Pancreas (tissue), 10 donors: Measurements from ENCODE around the gene H19. TPM values are rescaled to one million over a fixed set of nuclear protein-coding genes. Genes with fewer than 3 reads are reported as not detected.
A peak's percentile ranks its signal among the peaks of the same experiment; 100 is the strongest.

ENCODE experiments used
- ATAC-seq, 4 donors: fragments of 200-7000 bp; cut with Tn5 transposase; one replicate each; pipeline versions ENCODE4 v1.8.0 to v1.9.1; 2020; ENCODE audit warnings: mild to moderate bottlenecking in 4 of 4, moderate library complexity in 4 of 4
- DNase-seq, 6 donors: peaks; one replicate each; pipeline ENCODE4 v3.0.0-alpha.2; 2020
- FAIRE-seq: peaks from 2 replicates; lab custom pipeline; 2012; peaks lifted over from hg19 to GRCh38; lab: Jason Lieb, UNC
- H3K27ac ChIP-seq, 4 donors: fragments of 200-600 bp; sonication (generic); 1 replicate in 3 of 4; 2 replicates in 1 of 4; pipeline versions ENCODE4 v1.5.0 to v1.8.0; 2020
- H3K27me3 ChIP-seq, 4 donors: fragments of 200-600 bp; one replicate each; pipeline ENCODE4 v1.8.0; 2021
- H3K36me3 ChIP-seq, 3 donors: fragments of 200-600 bp; sonication (generic) in 1 of 3; one replicate each; pipeline versions ENCODE4 v1.5.0 to v1.8.0; 2020 to 2021
- H3K4me1 ChIP-seq, 3 donors: fragments of 200-600 bp; one replicate each; pipeline ENCODE4 v1.8.0; 2021
- H3K4me3 ChIP-seq, 4 donors: fragments of 200-600 bp; sonication (generic) in 2 of 4; one replicate each; pipeline versions ENCODE4 v1.5.0 to v1.8.0; 2020 to 2021
- H3K9me3 ChIP-seq, 4 donors: fragments of 200-600 bp; one replicate each; pipeline ENCODE4 v1.8.0; 2021
- CTCF ChIP-seq, 4 donors: fragments of 200-600 bp; sonication (generic) in 3 of 4; IDR thresholded peaks; one replicate each; pipeline versions ENCODE4 v1.5.0 to v1.8.0; 2021; ENCODE audit warnings: antibody characterized with exemption in 4 of 4
- WGBS, 2 donors: extraction: QIAGEN DNeasy Blood & Tissue Kit; methylation state at CpG; one replicate each; pipeline ENCODE4 v1.1.7; 2013; 5-methylcytosine and 5-hydroxymethylcytosine counted together
- intact Hi-C, 3 donors: fragments of 100-400 bp; cut with DNase I; formaldehyde crosslinking; loops; one replicate each; pipeline versions ENCODE4 v1.11.1 to v1.14.2; 2022
- polyA plus RNA-seq, 2 donors: library from polyadenylated mRNA; stranded (reverse); fragments of 200-250 nt; gene quantifications; one replicate each; pipeline ENCODE4 v1.2.3, GENCODE V29; 2013
- total RNA-seq, 6 donors: library from RNA; stranded (reverse); fragmentation: NEBNext Ultra II Directional in 4 of 6; extraction: Animal tissue kit (Norgen Biotek cat#: 25700) in 4 of 6; gene quantifications; one replicate each; pipeline versions ENCODE4 v1.2.1 to v1.2.4, GENCODE V29; 2021 to 2023
- donor health status: healthy with polysubstance abuse.
- donor health status: DM: no; HTN: no; CAD: no; lungs with moderate emphysema.
- donor health status: DM: no; HTN: no; CAD: no.
- donor health status: control.
- donor health status: control.
- donor health status: Bipolar disorder and iron deficiency.
- donor health status: DM: yes; HTN: yes; CAD: no.
- donor health status: DM: no; HTN: no; CAD: no.
- donor health status: DM: no; HTN: no; CAD: no.
- donor health status: DM: yes; HTN: yes; CAD: no.

H19 gene
- total and polyA plus RNA-seq, 8 donors = 69.5 to 814 (median 273) TPM

GRCh38 chr11:1998290-1998689 lies 648 bp upstream of the H19 start:
- TF ChIP-seq CTCF (IDR thresholded peaks at IDR 0.05) = no peak
- ATAC-seq (peak in 3 of 4 donors; percentile 59 to 70 (median 66)), DNase-seq (no peak), FAIRE-seq (no peak)
- H3K27me3 ChIP-seq = no peaks in the 10 kb centered on the region
- H3K4me3 ChIP-seq = no peak overlapping the region
- H3K36me3 ChIP-seq = no peaks in the 10 kb centered on the region
- H3K4me1 ChIP-seq = no peaks in the 10 kb centered on the region
- intact Hi-C loops = no loop called here
- WGBS, 2 donors = no CpG with 5 or more reads among the region's 28 CpGs
- H3K9me3 ChIP-seq = no peaks in the 10 kb centered on the region
- H3K27ac ChIP-seq = no peak overlapping the region

- Histone ChIP-seq H3K9me3 (no peaks in the 10 kb centered on the region), H3K4me1 (no peaks in the 10 kb centered on the region), H3K27ac (no peak overlapping the region), H3K36me3 (no peaks in the 10 kb centered on the region), H3K27me3 (no peaks in the 10 kb centered on the region), H3K4me3 (no peak overlapping the region)
- ATAC-seq (no peak), FAIRE-seq (no peak), DNase-seq (peak in 4 of 6 donors; percentile 3 to 24 (median 16))
- TF ChIP-seq CTCF (IDR thresholded peaks at IDR 0.05) = no peak
- 68% methylated on average over 10 of the region's 13 CpGs; no CpG with 5 or more reads in 1 of the 2 donors for WGBS, 2 donors
- intact Hi-C loops = no loop called here
Observed at GRCh38 chr11:1994121-1994520, 3.5 kb downstream of the H19 start.

- no peak overlapping the region for H3K4me3 ChIP-seq
- FAIRE-seq (no peak), DNase-seq (peak in 4 of 6 donors; percentile 5 to 52 (median 22)), ATAC-seq (no peak)
- no peaks in the 10 kb centered on the region for H3K9me3 ChIP-seq
- no peaks in the 10 kb centered on the region for H3K4me1 ChIP-seq
- 95% methylated on average over 14 of the region's 26 CpGs; no CpG with 5 or more reads in 1 of the 2 donors for WGBS, 2 donors
- no peaks in the 10 kb centered on the region for H3K27me3 ChIP-seq
- no peaks in the 10 kb centered on the region for H3K36me3 ChIP-seq
- intact Hi-C loops = no loop called here
- no peak overlapping the region for H3K27ac ChIP-seq
- TF ChIP-seq CTCF (IDR thresholded peaks at IDR 0.05) = no peak
Observed at GRCh38 chr11:1992111-1992510, 5.5 kb downstream of the H19 start.

- no peak overlapping the region for H3K4me3 ChIP-seq
- DNase-seq = no peak
- peak in 3 of 4 donors; percentile 26 to 36 (median 29) for ATAC-seq
- no peaks in the 10 kb centered on the region for H3K4me1 ChIP-seq
- H3K27ac ChIP-seq = no peak overlapping the region
- H3K27me3 ChIP-seq = no peaks in the 10 kb centered on the region
- intact Hi-C loops = no loop called here
- FAIRE-seq = no peak
- TF ChIP-seq CTCF (IDR thresholded peaks at IDR 0.05) = no peak
- no CpG with 5 or more reads among the region's 29 CpGs for WGBS, 2 donors
- no peaks in the 10 kb centered on the region for H3K36me3 ChIP-seq
- no peaks in the 10 kb centered on the region for H3K9me3 ChIP-seq
Observed at GRCh38 chr11:1990872-1991578, 6.6 kb downstream of the H19 start.

GRCh38 chr11:1989953-1990352 lies 7.7 kb downstream of the H19 start:
- no peak for TF ChIP-seq CTCF (IDR thresholded peaks at IDR 0.05)
- intact Hi-C loops = no loop called here
- ATAC-seq (peak in 1 of 4 donors; percentile 4), DNase-seq (no peak), FAIRE-seq (no peak)
- WGBS, 2 donors = no CpG with 5 or more reads among the region's 15 CpGs
- Histone ChIP-seq H3K27me3 (no peaks in the 10 kb centered on the region), H3K36me3 (no peaks in the 10 kb centered on the region), H3K27ac (no peak overlapping the region), H3K9me3 (no peaks in the 10 kb centered on the region), H3K4me3 (no peak overlapping the region), H3K4me1 (no peaks in the 10 kb centered on the region)
